ENCODE results near the gene RELB. TPM values are rescaled to one million over a fixed set of nuclear protein-coding genes. Genes with fewer than 3 reads are reported as not detected.

Gene RELB
- total RNA-seq, 1 experiment from 2014 or later: 15.2 TPM

GRCh38 chr19:44986389-44986788 lies 14.9 kb upstream of the RELB start:
- H2AFZ ChIP-seq (ENCODE audit: low read length): no peak overlapping the region
- no peak overlapping the region for H3K9ac ChIP-seq (ENCODE audit: low read length)
- DNase-seq (no peak), ATAC-seq (no peak)
- H3F3A ChIP-seq (ENCODE audit: low read length, unreplicated experiment): no peaks in the 10 kb centered on the region
- H3K36me3 ChIP-seq (ENCODE audit: low read depth, low read length): peaks cover 7% of the 10 kb centered on the region; the same call in 1 of the 2 replicates
- ChIA-PET CTCF (no interaction called here), POLR2A (ENCODE audit: unreplicated experiment) (no interaction called here)
- no peaks in the 10 kb centered on the region for H3K27me3 ChIP-seq (ENCODE audit: low read length)
- intact Hi-C loops (cut with micrococcal nuclease): no loop called here
- no peaks in the 10 kb centered on the region for H3K9me2 ChIP-seq (replicated peaks; ENCODE audit: low read length)
- no peak for TF ChIP-seq EZH2phosphoT487 (IDR thresholded peaks at IDR 0.05; ENCODE audit: borderline replicate concordance, low read length)
- no peak for TF ChIP-seq EZH2 (IDR thresholded peaks at IDR 0.05; ENCODE audit: low read length, unreplicated experiment)
- TF ChIP-seq CTCF (conservative IDR thresholded peaks at IDR 0.05; ENCODE audit: low read depth, low read length): no peak
- H3K4me2 ChIP-seq (ENCODE audit: low read length): no peak overlapping the region
- H3K4me1 ChIP-seq (ENCODE audit: insufficient read depth, low read length): no peaks in the 10 kb centered on the region
- H3K79me2 ChIP-seq (ENCODE audit: low read length): no peaks in the 10 kb centered on the region
- no peaks in the 10 kb centered on the region for H3K9me3 ChIP-seq (ENCODE audit: low read length)
- H3K4me3 ChIP-seq (ENCODE audit: low read length): no peak overlapping the region
- H4K20me1 ChIP-seq (ENCODE audit: low read length): no peaks in the 10 kb centered on the region
- no peak overlapping the region for H3K27ac ChIP-seq (ENCODE audit: low read length)
- BruUV-seq (replicated peaks): no TSS peak

- Histone ChIP-seq H3K9ac (ENCODE audit: low read length) (no peak overlapping the region), H3K4me1 (ENCODE audit: insufficient read depth, low read length) (no peaks in the 10 kb centered on the region), H3K36me3 (ENCODE audit: low read depth, low read length) (peaks cover 7% of the 10 kb centered on the region; the same call in 1 of the 2 replicates), H3F3A (ENCODE audit: low read length, unreplicated experiment) (no peaks in the 10 kb centered on the region), H3K9me3 (ENCODE audit: low read length) (no peaks in the 10 kb centered on the region), H4K20me1 (ENCODE audit: low read length) (no peaks in the 10 kb centered on the region), H3K4me2 (ENCODE audit: low read length) (no peak overlapping the region), H3K4me3 (ENCODE audit: low read length) (no peak overlapping the region), H3K9me2 (replicated peaks; ENCODE audit: low read length) (no peaks in the 10 kb centered on the region), H3K27me3 (ENCODE audit: low read length) (no peaks in the 10 kb centered on the region), H3K79me2 (ENCODE audit: low read length) (no peaks in the 10 kb centered on the region), H3K27ac (ENCODE audit: low read length) (no peak overlapping the region), H2AFZ (ENCODE audit: low read length) (no peak overlapping the region)
- no peak for ATAC-seq
- ChIA-PET POLR2A (ENCODE audit: unreplicated experiment) (no interaction called here), CTCF (no interaction called here)
- no peak for DNase-seq
- intact Hi-C loops (cut with micrococcal nuclease): no loop called here
- BruUV-seq (replicated peaks): no TSS peak
- no peak for TF ChIP-seq EZH2phosphoT487 (IDR thresholded peaks at IDR 0.05; ENCODE audit: borderline replicate concordance, low read length)
- no peak for TF ChIP-seq CTCF (conservative IDR thresholded peaks at IDR 0.05; ENCODE audit: low read depth, low read length)
- TF ChIP-seq EZH2 (IDR thresholded peaks at IDR 0.05; ENCODE audit: low read length, unreplicated experiment): no peak
Observed at GRCh38 chr19:44987148-44987675, 14.1 kb upstream of the RELB start.

- Histone ChIP-seq H4K20me1 (ENCODE audit: low read length) (no peaks in the 10 kb centered on the region), H2AFZ (ENCODE audit: low read length) (no peak overlapping the region), H3K9ac (ENCODE audit: low read length) (no peak overlapping the region), H3K4me3 (ENCODE audit: low read length) (no peak overlapping the region), H3F3A (ENCODE audit: low read length, unreplicated experiment) (no peaks in the 10 kb centered on the region), H3K27me3 (ENCODE audit: low read length) (no peaks in the 10 kb centered on the region), H3K79me2 (ENCODE audit: low read length) (no peaks in the 10 kb centered on the region), H3K27ac (ENCODE audit: low read length) (no peak overlapping the region), H3K9me3 (ENCODE audit: low read length) (no peaks in the 10 kb centered on the region), H3K9me2 (replicated peaks; ENCODE audit: low read length) (no peaks in the 10 kb centered on the region), H3K36me3 (ENCODE audit: low read depth, low read length) (peaks cover 7% of the 10 kb centered on the region; the same call in 1 of the 2 replicates), H3K4me2 (ENCODE audit: low read length) (no peak overlapping the region), H3K4me1 (ENCODE audit: insufficient read depth, low read length) (no peaks in the 10 kb centered on the region)
- TF ChIP-seq EZH2 (IDR thresholded peaks at IDR 0.05; ENCODE audit: low read length, unreplicated experiment) (no peak), EZH2phosphoT487 (IDR thresholded peaks at IDR 0.05; ENCODE audit: borderline replicate concordance, low read length) (no peak), CTCF (conservative IDR thresholded peaks at IDR 0.05; ENCODE audit: low read depth, low read length) (no peak)
- BruUV-seq (replicated peaks): no TSS peak
- ChIA-PET POLR2A (ENCODE audit: unreplicated experiment) (no interaction called here), CTCF (no interaction called here)
- ATAC-seq: no peak
- no peak for DNase-seq
- intact Hi-C loops (cut with micrococcal nuclease): no loop called here
Observed at GRCh38 chr19:44988273-44988672, 13.0 kb upstream of the RELB start.
